ENCODE results near the gene CWC22.
"Not testable (repeated sequence)": the region's sequence is repeated elsewhere in the genome, so short reads cannot be mapped to it uniquely, and the experiment has no call there.

CWC22 gene

GRCh38 chr2:180002198-180002770 lies 4.8 kb downstream of the CWC22 start:
- no peak for DNase-seq

GRCh38 chr2:180001726-180002125 lies 5.4 kb downstream of the CWC22 start:
- DNase-seq, result no peak

- DNase-seq, result no peak
These were observed 6.7 kb downstream of the CWC22 start for GRCh38 chr2:180000434-180000833.

GRCh38 chr2:179999000-179999399 lies 8.1 kb downstream of the CWC22 start:
- no peak for DNase-seq

- no peak for DNase-seq
These were observed 11.2 kb downstream of the CWC22 start for GRCh38 chr2:179995741-179996515.

GRCh38 chr2:179991344-179991743 lies 15.8 kb downstream of the CWC22 start:
- no peak for DNase-seq

- DNase-seq, result no peak
These were observed 16.3 kb downstream of the CWC22 start for GRCh38 chr2:179990676-179991317.

GRCh38 chr2:179987916-179988315 lies 19.2 kb downstream of the CWC22 start:
- DNase-seq, result no peak

GRCh38 chr2:179985163-179985820 lies 21.8 kb downstream of the CWC22 start:
- no peak for DNase-seq

- no peak for DNase-seq
These were observed 23.7 kb downstream of the CWC22 start for GRCh38 chr2:179983250-179983932.

GRCh38 chr2:179981085-179981484 lies 26.0 kb downstream of the CWC22 start:
- no peak for DNase-seq

- no peak for DNase-seq
These were observed 32.3 kb downstream of the CWC22 start for GRCh38 chr2:179974761-179975160.

GRCh38 chr2:179966778-179967394 lies 40.2 kb downstream of the CWC22 start:
- no peak for DNase-seq

- no peak for DNase-seq
These were observed 41.5 kb downstream of the CWC22 start for GRCh38 chr2:179965291-179966258.

- DNase-seq, result no peak
These were observed 43.5 kb downstream of the CWC22 start for GRCh38 chr2:179963626-179964025.

- not testable (repeated sequence) for DNase-seq
These were observed 48.8 kb downstream of the CWC22 start for GRCh38 chr2:179958251-179958650.

- no peak for DNase-seq
These were observed 53.1 kb downstream of the CWC22 start for GRCh38 chr2:179954026-179954425.

- DNase-seq, result no peak
These were observed 53.7 kb downstream of the CWC22 start for GRCh38 chr2:179953359-179953758.

GRCh38 chr2:179952658-179953057 lies 54.4 kb downstream of the CWC22 start:
- no peak for DNase-seq

GRCh38 chr2:179951680-179952079 lies 55.4 kb downstream of the CWC22 start:
- DNase-seq, result no peak

GRCh38 chr2:179950391-179950790 lies 56.7 kb downstream of the CWC22 start:
- DNase-seq, result no peak
